HepG2 (cell line): ENCODE data around the gene P3R3URF. TPM values are rescaled to one million over a fixed set of nuclear protein-coding genes. Genes with fewer than 3 reads are reported as not detected.

Source experiments
- ATAC-seq: fragments of 200-7000 bp; cut with Tn5 transposase; 3 replicates; pipeline ENCODE4 v1.9.1; 2020; ENCODE audit warnings: mild to moderate bottlenecking, moderate library complexity
- BruUV-seq: library from RNA; stranded (reverse); fragments of 400-500 nt; replicated peaks from 2 replicates; lab custom pipeline; 2021; lab: Mats Ljungman, UMichigan
- CTCF ChIA-PET: fragments of 300-600 bp; formaldehyde crosslinking; extraction: SDS; loops from one replicate; lab custom pipeline; 2021; ENCODE audit warnings: low total read pairs, inconsistent platforms, low intra/inter-chr PET ratio; lab: Yijun Ruan, JAX
- POLR2A ChIA-PET: fragments of 350-600 bp; sonication (Branson Sonifier 250); formaldehyde crosslinking; loops from one replicate; lab custom pipeline; 2020; ENCODE audit warnings: antibody characterized with exemption, inconsistent platforms; lab: Yijun Ruan, JAX
- DNase-seq: peaks from one replicate; pipeline ENCODE4 v3.0.0-alpha.2; 2015; ENCODE audit warnings: low spot score
- FAIRE-seq: peaks from 3 replicates; lab custom pipeline; 2011; peaks lifted over from hg19 to GRCh38; lab: Jason Lieb, UNC
- H2AFZ ChIP-seq: one replicate; pipeline ENCODE4 v1.6.1; 2011; ENCODE audit warnings: low read length, inconsistent platforms
- H3K27ac ChIP-seq: fragments of 300-600 bp; 3 replicates; pipeline ENCODE4 v1.8.0; 2011; ENCODE audit warnings: mixed run types, mild to moderate bottlenecking, mixed read lengths, low read length, inconsistent platforms; ENCODE audit not compliant: insufficient read depth; ENCODE audit errors: extremely low read length
- H3K27me3 ChIP-seq, 2 experiments: fragments of 200-600 bp in 1 of 2; 2 replicates in 1 of 2; 3 replicates in 1 of 2; pipeline versions ENCODE4 v1.6.0 to v1.8.0; 2011; ENCODE audit warnings: low read length in 2 of 2, mild to moderate bottlenecking in 2 of 2, moderate library complexity in 2 of 2, inconsistent platforms in 1 of 2; ENCODE audit not compliant: insufficient read depth in 2 of 2, control insufficient read depth in 1 of 2
- H3K36me3 ChIP-seq, 2 experiments: fragments of 200-600 bp in 1 of 2; replicated peaks in 1 of 2; 2 replicates in 1 of 2; 3 replicates in 1 of 2; pipeline versions ENCODE4 v1.5.1 to v1.8.0; 2011; ENCODE audit warnings: low read length in 2 of 2, inconsistent platforms in 1 of 2; ENCODE audit not compliant: insufficient read depth in 2 of 2, control insufficient read depth in 1 of 2
- H3K4me1 ChIP-seq: 2 replicates; pipeline ENCODE4 v1.5.1; 2012; ENCODE audit warnings: low read length, inconsistent platforms; ENCODE audit not compliant: insufficient read depth
- H3K4me2 ChIP-seq: 2 replicates; pipeline ENCODE4 v1.6.0; 2011; ENCODE audit warnings: low read depth, low read length, inconsistent platforms
- H3K4me3 ChIP-seq, 3 experiments: fragments of 200-600 bp in 1 of 3; sonication (generic), shearing (Covaris generic) in 1 of 3; replicated peaks in 1 of 3; 2 replicates each; pipeline ENCODE4 v1.5.1; 2011 to 2016; ENCODE audit warnings: low read length in 3 of 3, inconsistent platforms in 2 of 3, low read depth in 2 of 3, mild to moderate bottlenecking in 2 of 3, control low read depth in 1 of 3, mixed read lengths in 1 of 3; ENCODE audit not compliant: insufficient read depth in 1 of 3
- H3K79me2 ChIP-seq: one replicate; pipeline ENCODE4 v1.6.1; 2011; ENCODE audit warnings: low read length, inconsistent platforms; ENCODE audit not compliant: insufficient read depth
- H3K9ac ChIP-seq: 2 replicates; pipeline ENCODE4 v1.6.0; 2011; ENCODE audit warnings: mild to moderate bottlenecking, low read depth, low read length, inconsistent platforms; ENCODE audit not compliant: insufficient read depth
- H3K9me3 ChIP-seq: 2 replicates; pipeline ENCODE4 v1.5.1; 2012; ENCODE audit warnings: mild to moderate bottlenecking, low read length
- H4K20me1 ChIP-seq: 2 replicates; pipeline ENCODE4 v1.6.0; 2011; ENCODE audit warnings: inconsistent platforms, mild to moderate bottlenecking, low read length, moderate library complexity; ENCODE audit not compliant: insufficient read depth
- MTA3 ChIP-seq: sonication (generic); formaldehyde crosslinking; IDR thresholded peaks from 2 replicates; pipeline ENCODE4 v1.4.0; 2020; ENCODE audit warnings: missing genetic modification reagents
- RFX1 ChIP-seq: fragments of 450-650 bp; IDR thresholded peaks from 2 replicates; pipeline ENCODE4 v1.6.1; 2017
- ZNF30 ChIP-seq: sonication (generic); formaldehyde crosslinking; IDR thresholded peaks from 2 replicates; pipeline ENCODE4 v1.5.0; 2020; ENCODE audit warnings: mild to moderate bottlenecking, missing genetic modification reagents
- WGBS: methylation state at CpG from one replicate; pipeline ENCODE4 v1.1.6; 2017; ENCODE audit warnings: low lambda C conversion rate; 5-methylcytosine and 5-hydroxymethylcytosine counted together
- in situ Hi-C: cut with HindIII; loops from 2 replicates; pipeline ENCODE4 v1.10.0; 2017; ENCODE audit warnings: low pct_unique_long_range_greater_than_20kb; ENCODE audit not compliant: extremely low pct_ligation_motif_present
- intact Hi-C: fragments of 100-400 bp; cut with micrococcal nuclease; formaldehyde crosslinking; loops from one replicate; pipeline ENCODE4 v1.10.0; 2022; ENCODE audit not compliant: unreplicated experiment
- polyA plus RNA-seq, 8 experiments: library from polyadenylated mRNA; depleted of rRNA in 3 of 8; stranded (reverse) in 7 of 8; unstranded in 1 of 8; fragments of >200 nt; fragmentation: Illumina TruSeq in 4 of 8; extraction: Trizol in 4 of 8; gene quantifications; 2 replicates each; pipeline versions ENCODE4 v1.2.1 to v1.2.3, GENCODE V29; 2011 to 2016; ENCODE audit warnings: low read depth in 4 of 8, missing spikeins in 1 of 8, mixed read lengths in 1 of 8; ENCODE audit not compliant: insufficient read depth in 1 of 8
- total RNA-seq, 5 experiments: library from RNA; depleted of rRNA; stranded (reverse); fragments of >200 nt; fragmentation: Illumina TruSeq; extraction: Trizol; gene quantifications; 2 replicates each; pipeline ENCODE4 v1.2.3, GENCODE V29; 2016; ENCODE audit warnings: low read depth in 1 of 5
- TF ChIP-seq, protein P1 (sequence below): IDR thresholded peaks from 2 replicates; pipeline ENCODE4 v1.6.1; 2016; ENCODE audit warnings: missing biosample characterization, missing genetic modification reagents, low read depth

Gene P3R3URF
- total and polyA plus RNA-seq, 2 of the 13 experiments (the other 11 are each of a cell fraction or from before 2014, with no cell fraction given), result not detected

DNA sequence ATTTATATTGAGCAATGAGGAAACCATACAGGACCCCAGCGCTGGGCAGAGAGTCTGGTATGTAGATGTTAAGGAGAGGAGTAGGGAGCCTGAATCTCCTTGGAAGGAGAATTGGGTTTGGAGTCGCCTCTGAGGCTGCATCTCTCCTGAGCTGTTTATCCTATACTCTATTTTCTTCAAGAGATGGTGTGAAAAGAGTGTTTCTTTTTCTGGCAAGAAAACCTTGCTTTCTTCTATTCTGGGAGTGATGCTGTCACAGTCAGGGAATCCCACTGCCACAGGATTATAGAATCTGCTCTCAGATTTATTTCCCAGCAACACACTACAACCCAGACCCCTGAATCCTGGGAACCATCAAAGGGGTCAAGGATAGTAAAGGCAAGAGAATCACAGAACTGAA is 30.1 kb upstream of the P3R3URF start:
- in situ Hi-C loops (no loop called here), intact Hi-C loops (no loop called here)
- no peak overlapping the region for H3K9ac ChIP-seq
- POLR2A ChIA-PET, result no interaction called here
- no peak overlapping the region for H3K4me2 ChIP-seq
- no peaks in the 10 kb centered on the region for H3K9me3 ChIP-seq
- H3K4me3 ChIP-seq, result no peak overlapping the region
- H3K4me1 ChIP-seq, result peaks cover 8% of the 10 kb centered on the region; the same call in 1 of the 2 replicates
- no peaks in the 10 kb centered on the region for H4K20me1 ChIP-seq
- CTCF ChIA-PET, result no interaction called here
- H2AFZ ChIP-seq, result no peak overlapping the region
- DNase-seq, result no peak
- BruUV-seq, result no TSS peak
- no peak for FAIRE-seq
- 21% methylated on average over 2 of the region's 2 CpGs for WGBS
- no peak for ATAC-seq
- no peaks in the 10 kb centered on the region for H3K36me3 ChIP-seq
- no peaks in the 10 kb centered on the region for H3K79me2 ChIP-seq
- no peak overlapping the region for H3K27ac ChIP-seq
- TF ChIP-seq, protein P1, sequence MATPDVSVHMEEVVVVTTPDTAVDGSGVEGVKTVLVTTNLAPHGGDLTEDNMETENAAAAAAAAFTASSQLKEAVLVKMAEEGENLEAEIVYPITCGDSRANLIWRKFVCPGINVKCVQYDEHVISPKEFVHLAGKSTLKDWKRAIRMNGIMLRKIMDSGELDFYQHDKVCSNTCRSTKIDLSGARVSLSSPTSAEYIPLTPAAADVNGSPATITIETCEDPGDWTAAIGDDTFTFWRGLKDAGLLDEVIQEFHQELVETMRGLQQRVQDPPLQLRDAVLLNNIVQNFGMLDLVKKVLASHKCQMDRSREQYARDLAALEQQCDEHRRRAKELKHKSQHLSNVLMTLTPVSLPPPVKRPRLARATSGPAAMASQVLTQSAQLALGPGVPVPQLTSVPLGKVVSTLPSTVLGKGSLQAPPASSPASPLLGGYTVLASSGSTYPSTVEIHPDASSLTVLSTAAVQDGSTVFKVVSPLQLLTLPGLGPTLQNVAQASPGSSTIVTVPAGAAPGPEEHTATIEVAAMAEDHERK (CRISPR knock-in tag), result no peak
- H3K27me3 ChIP-seq, result 0 out of 5 replicates have a peak, but pooled peaks cover 0 to 6% of the 10 kb centered on the region in 2 experiments

DNA sequence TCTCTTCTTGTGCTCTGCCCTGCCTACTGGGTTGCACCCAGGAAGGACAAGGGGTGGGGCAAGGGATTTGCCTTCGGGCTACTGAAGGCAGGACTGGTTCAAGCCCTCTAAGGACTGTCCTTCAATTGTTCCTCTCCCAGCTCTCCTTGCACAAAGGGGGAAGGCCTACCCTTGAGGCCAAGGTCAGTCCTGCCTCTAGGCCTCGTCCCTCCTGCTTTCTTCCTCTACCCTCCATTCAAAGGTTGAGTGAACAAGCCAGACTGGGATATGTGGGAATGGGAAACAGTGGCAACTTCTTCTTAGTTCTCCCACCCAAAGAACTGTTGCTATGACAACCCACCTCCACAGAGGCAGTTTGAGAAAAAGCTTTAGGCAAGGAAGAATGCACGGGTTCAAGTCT is 29.5 kb upstream of the P3R3URF start:
- H2AFZ ChIP-seq, result no peak overlapping the region
- ATAC-seq (peak; percentile 40), DNase-seq (no peak), FAIRE-seq (no peak)
- no peaks in the 10 kb centered on the region for H4K20me1 ChIP-seq
- H3K9ac ChIP-seq, result no peak overlapping the region
- intact Hi-C loops, result no loop called here
- POLR2A ChIA-PET, result no interaction called here
- CTCF ChIA-PET, result no interaction called here
- WGBS, result 14% methylated on average over 3 of the region's 3 CpGs
- no peaks in the 10 kb centered on the region for H3K9me3 ChIP-seq
- peaks cover 8% of the 10 kb centered on the region; the same call in 1 of the 2 replicates for H3K4me1 ChIP-seq
- no peak overlapping the region for H3K4me2 ChIP-seq
- BruUV-seq, result no TSS peak
- in situ Hi-C loops, result no loop called here
- 0 out of 5 replicates have a peak, but pooled peaks cover 0 to 6% of the 10 kb centered on the region in 2 experiments for H3K27me3 ChIP-seq
- TF ChIP-seq MTA3 (CRISPR knock-in tag) (no peak), RFX1 (peak; percentile 38; the same call in 1 of the 2 replicates), ZNF30 (no peak)
- H3K36me3 ChIP-seq, result no peaks in the 10 kb centered on the region
- H3K27ac ChIP-seq, result no peak overlapping the region
- no peak overlapping the region for H3K4me3 ChIP-seq
- H3K79me2 ChIP-seq, result no peaks in the 10 kb centered on the region
